ACHN (cell line): ENCODE data around the gene TRIM45.
"Not testable (repeated sequence)": the region's sequence is repeated elsewhere in the genome, so short reads cannot be mapped to it uniquely, and the experiment has no call there.

ENCODE experiments used
- DNase-seq: peaks from one replicate; pipeline ENCODE4 v3.0.0-alpha.2; 2015
- in situ Hi-C: cut with HindIII; loops from 2 replicates; pipeline ENCODE4 v1.10.0; 2017; ENCODE audit warnings: low sequenced_read_pairs, low pct_ligation_motif_present, low pct_unique_long_range_greater_than_20kb

Gene TRIM45

DNA sequence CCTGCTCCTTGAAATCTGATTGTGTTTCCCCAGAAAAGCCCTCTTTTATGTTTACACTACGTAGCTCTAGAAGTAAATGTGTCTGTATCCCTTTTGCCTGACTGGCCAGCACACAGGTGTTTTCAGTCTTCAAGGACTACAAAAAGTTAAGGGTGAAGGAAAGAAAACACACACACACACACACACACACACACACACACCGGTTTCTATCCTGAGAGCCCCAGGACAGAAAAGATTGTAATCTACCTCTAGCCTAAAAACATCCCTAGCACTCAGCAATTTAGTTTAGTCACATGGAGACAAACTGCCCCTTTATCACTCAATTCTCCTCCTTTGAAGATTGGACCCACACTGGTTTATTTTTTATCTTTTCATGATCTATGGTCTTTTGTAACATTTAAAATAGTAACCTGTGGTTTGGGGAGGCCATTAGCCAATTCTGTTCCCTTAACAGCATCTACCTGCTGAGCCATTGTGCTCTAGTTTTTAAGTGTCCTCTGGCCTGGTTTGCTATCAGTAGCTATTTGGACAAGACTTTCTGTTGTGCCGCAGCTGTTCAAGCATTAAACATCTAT, 15.8 kb upstream of the TRIM45 start:
- no peak for DNase-seq
- in situ Hi-C loops: no loop called here

DNA sequence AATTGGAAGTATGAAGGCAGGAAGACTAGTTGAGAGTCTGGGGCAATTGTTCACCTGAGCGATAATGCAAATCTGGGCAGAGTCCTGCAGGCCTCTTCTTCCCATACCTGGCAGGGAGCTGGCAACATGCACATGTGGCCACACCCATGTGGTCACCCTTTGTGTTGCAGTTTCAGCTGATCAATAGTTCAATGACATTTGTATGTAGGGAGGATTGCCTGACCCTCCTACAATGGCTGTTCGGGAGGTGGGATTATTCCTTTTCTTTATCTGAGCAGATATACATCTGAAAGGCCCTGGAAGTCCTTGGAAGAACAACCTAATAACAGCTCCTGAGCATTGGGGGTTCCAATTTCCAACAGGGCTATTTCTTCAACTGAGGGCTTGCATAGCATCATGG, 15.2 kb upstream of the TRIM45 start:
- in situ Hi-C loops: no loop called here

DNA sequence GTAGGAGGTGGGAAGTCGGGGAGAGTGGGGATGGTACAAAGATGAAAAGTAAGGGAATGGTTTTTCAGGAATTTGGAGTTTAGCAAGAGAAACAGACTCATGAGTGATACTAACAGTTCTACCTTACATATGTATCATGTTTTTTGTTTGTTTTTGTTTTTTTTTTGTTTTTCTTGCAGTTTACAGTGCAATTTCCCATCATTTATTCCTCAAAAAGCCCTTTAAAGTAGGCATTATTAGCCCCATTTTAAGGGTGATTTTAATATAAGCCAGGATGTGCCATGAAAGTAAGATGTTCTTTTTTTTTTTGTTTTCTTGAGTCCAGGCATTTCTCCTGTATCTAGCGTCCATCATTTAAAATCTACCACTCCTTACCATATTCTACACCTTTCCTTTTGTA, 13.8 kb upstream of the TRIM45 start:
- DNase-seq: no peak
- in situ Hi-C loops: no loop called here

More for the DNA sequence above, 15.2 kb upstream of the TRIM45 start:
- DNase-seq: no peak

- in situ Hi-C loops: no loop called here
- DNase-seq: no peak
These were observed 9.0 kb upstream of the TRIM45 start for GRCh38 chr1:117130526-117130925.

GRCh38 chr1:117128323-117129079, 7.0 kb upstream of the TRIM45 start:
- peak; percentile 38 for DNase-seq
- in situ Hi-C loops: no loop called here

DNA sequence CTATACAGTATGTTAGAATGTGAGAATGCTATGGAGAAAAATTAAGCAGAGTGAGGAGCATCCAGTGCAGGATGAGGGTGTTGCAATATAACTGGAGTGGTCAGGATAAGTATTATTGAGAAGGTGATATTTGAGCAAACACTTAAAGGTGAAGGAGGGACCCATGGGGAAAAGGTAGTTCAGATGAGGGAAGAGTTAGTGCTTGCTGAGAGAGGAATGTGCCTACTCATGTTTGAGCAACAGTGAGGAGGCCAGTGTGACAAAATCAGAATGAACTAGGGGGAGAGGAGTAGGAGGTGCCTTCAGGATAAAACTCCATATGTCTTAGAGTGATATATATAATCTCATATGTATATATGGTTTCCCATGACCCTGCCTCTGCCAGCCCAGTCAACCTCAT, 6.2 kb upstream of the TRIM45 start:
- in situ Hi-C loops: no loop called here
- DNase-seq: no peak

DNA sequence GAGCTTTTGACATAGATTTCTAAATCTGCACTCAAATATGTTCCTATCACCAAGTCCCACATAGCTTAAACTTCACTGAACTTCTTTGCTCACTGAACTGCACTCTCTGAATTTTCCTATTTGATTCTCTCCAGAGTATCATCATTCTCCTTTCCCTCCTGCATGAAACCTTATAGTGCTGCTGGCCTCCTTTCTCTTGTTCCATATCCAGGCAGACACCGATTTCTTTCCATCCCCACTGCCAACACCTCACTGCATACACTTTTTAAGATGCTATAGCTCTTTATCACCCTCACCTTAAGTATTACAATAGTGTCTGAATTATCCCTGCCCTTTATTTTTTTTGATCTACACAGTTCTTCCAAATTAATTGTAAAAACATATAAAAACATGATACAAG, 3.1 kb upstream of the TRIM45 start:
- in situ Hi-C loops: no loop called here
- no peak for DNase-seq

DNA sequence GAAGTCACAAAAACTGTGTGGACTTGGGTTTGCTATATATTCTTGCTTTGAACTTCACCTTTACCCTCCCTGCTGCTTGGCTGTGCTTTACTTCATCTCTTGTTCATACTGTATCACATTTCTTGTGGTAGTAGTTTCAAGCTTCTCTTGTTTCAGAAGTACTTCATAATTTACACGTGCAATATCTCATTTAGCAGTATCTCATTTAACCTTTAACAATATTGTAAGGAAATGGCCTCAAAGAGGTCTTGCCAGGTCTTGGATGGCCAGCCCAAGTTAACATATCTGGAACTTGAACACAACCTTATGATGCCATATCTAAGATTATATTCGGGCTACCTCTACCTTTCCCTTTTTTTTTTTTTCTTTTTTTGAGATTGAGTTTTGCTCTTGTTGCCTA, 1.7 kb upstream of the TRIM45 start:
- in situ Hi-C loops: no loop called here

DNA sequence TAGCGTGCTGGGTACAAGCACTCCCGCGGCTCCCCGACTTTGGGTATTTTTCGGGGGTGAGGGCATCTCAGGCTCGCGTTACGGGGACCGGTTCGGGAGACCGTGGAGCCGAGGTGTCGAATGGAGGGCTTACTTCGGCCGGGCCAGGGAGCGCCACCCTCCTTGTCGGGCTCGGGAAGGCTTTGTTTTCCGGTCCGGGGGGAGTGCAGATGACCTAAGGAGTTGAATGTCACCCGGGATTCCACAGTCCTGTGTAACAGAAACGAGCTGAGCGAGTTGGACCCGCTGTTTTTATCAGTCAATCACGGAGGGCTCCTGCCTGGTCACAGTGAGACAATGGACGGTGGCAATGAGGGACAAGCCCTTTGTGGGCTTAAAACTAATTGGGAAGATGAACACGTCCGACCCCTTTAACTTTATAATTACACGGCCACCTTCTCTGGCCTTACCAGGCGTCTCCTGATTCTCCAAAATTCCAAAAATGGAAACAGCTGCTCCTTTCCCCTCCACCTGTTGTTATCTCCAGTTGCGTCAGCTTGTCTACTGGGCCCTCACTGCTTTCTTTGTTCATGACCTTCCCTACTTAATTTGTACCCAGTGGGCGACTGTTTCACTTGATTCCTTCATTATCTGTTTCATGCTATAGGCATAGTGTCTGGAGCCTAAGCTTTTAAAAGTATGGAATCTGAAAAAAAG, 929 bp upstream of the TRIM45 start:
- DNase-seq: no peak
- in situ Hi-C loops: no loop called here

More for the DNA sequence above, 1.7 kb upstream of the TRIM45 start:
- DNase-seq: no peak

DNA sequence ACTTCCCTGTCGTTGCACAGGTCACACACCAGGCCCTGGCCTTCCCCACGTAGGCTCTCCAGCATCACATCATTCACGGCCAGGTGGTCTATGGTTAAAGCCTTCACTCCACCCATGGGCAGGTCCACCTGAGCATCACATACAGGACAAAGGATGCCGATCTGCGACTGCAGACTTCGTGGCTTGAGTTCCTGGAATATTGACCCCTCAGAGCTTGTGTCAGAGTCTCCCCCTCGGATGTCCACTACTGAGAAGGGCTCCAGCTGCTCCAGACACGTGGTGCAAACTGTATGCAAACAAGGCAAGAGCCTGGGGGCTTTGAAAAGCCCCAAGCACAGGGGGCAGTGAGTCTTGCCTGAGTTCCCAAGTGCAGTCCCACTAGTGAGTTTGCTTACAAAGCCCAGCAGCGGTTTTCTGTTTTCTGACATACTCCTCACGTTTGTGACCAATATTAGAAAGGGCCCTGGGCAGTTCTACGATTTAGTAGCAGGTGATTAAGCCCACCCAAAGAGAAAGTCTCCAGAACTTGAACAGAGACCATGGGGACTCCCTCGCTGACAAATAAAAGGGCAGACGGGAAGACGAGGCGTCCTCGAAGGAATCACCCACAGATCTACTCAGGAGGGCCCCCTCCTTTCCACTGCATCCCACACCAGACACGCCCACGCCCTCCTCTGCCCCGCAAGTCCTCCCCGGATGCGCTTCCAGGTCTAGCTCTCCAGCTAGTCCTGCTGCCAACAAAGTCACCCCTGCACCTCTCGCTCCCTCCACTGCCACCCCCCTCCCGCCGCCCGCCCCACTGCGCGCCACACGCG, 568 bp downstream of the TRIM45 start:
- DNase-seq: no peak

GRCh38 chr1:117119144-117119543, 2.4 kb downstream of the TRIM45 start:
- DNase-seq, in situ Hi-C loops: not testable (repeated sequence)

More for the DNA sequence above, 568 bp downstream of the TRIM45 start:
- in situ Hi-C loops: no loop called here

DNA sequence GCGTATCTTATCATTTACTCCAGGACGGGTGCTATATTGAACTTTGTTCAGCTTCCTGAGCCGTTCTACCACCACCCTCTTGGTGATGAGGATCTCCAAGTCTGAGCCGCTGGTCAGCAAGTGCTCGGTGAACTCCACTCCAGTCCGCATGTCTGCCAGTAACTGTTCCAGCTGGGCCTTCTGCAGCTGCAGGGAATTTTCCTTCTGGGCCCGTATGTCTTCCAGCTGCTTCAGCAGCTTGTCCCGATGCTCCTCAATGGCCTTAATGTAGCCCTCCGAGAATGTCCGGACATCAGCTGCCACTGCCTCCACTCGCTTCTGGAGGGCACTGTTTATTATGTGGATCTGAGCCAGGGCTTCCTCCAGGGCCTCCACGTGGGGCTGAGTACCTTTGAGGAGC, 3.4 kb downstream of the TRIM45 start:
- no peak for DNase-seq
- in situ Hi-C loops: no loop called here

- in situ Hi-C loops: no loop called here
- DNase-seq: no peak
These were observed 3.9 kb downstream of the TRIM45 start for GRCh38 chr1:117117697-117118096.

- in situ Hi-C loops: no loop called here
- no peak for DNase-seq
These were observed 4.8 kb downstream of the TRIM45 start for GRCh38 chr1:117116784-117117130.

DNA sequence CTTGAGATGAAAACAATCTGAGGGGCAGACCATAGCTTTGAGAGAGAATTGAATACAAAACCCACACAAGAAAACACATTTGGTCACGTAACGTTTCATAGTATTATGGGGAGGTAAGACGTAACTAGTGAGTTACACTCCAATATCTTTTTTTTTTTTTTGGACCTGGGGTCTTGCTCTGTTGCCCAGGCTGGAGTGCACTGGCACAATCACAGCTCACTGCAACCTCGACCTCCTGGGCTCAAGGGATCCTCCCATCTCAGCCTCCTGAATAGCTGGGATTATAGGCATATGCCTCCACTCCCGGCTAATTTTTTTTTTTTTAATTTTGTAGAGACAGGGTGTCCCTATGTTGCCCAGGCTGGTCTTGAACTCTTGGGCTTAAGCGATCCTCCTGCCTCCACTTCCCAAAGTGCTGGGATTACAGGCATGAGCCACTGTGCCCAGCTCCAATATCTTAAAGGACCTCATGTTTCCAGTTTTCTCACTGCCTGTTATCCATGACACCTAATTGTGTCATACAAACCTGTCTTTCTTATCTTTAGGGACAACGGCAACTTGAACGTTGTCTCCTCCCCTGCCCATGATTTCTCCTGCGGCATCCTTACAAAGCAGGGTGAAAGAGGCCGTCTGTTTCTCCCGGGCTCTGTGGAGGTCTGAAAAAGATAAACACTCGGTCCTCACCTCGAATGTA, 5.3 kb downstream of the TRIM45 start:
- in situ Hi-C loops: no loop called here
- no peak for DNase-seq

GRCh38 chr1:117114877-117115276, 6.7 kb downstream of the TRIM45 start:
- in situ Hi-C loops: no loop called here
- no peak for DNase-seq

DNA sequence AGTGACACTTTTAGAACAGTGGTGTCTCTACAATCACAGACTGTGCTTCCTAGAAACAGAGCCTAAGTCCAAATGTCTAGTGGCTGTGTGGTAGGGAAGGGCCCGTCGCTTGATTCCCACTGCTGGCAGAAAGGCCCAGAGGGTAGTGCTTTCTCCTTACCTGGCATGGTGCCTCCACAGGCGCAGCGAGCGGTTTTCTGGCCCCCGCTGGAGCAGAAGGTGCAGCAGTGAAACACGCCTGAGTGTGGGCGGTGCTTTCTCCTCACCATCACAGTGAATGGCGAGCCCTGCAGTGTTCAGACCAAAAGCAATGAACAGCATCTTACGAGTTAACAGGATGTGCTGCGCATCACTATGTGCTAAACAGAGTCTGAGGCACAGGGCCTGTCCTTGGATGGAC, 8.3 kb downstream of the TRIM45 start:
- no peak for DNase-seq
- in situ Hi-C loops: no loop called here

DNA sequence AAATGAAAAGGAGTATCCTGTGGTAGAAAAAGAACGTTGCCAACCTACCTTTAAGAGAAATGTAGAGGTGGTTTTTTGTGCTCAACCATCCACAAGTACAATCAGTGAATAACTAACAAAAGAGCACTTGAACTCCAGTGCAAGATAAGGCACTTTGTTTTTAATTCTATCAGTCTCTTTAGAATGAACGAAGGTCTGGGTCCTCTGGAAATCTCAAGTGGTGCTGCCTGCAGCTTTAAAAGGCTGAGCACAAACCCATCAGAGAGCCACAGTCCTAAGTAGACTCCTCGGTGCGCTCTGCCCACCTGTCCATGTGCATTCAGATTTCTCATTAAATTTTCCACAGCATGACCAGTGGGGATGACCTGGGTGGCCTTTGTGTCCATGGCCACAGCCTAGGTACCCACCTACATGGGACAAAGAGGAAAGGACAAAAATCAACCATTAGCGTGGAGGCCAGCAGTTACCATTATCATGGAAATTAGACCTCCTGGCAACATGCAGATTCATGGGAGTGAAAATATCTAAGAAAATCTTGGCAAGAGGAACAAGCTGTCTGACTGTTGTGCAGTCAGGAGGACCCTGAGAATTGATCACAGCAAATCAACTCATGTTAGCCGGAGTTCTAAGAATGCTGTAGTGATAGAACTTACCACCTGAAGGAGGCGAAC, 9.4 kb downstream of the TRIM45 start:
- in situ Hi-C loops: no loop called here
- DNase-seq: no peak
